Measurements from ENCODE around the gene MTRF1L. TPM values are rescaled to one million over a fixed set of nuclear protein-coding genes. Genes with fewer than 3 reads are reported as not detected.
"Not testable (repeated sequence)": the region's sequence is repeated elsewhere in the genome, so short reads cannot be mapped to it uniquely, and the experiment has no call there.

Gene MTRF1L
- total RNA-seq, 2 donors from 2014 or later = 17.3 to 18.7 TPM

DNA sequence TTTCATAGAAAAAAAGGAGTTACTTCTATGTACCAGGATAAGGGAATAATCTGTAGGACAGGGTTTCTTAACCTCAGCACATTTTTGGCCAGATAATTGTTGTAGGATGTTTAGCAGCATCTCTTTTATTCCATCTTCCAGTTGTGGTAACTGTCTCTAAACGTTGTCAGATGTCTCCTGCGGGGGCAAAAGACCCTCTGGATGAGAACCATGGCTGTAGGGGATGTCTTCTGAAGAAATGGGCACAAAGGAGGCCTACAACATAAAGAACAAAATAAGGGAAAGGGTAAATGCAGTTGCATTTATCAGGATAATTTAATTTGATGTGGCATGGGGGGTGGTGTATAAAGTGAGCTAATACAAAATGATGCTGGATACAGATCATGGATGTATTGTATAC is 15.5 kb downstream of the MTRF1L start:
- WGBS, 2 experiments (ENCODE audit: insufficient coverage in 1 of 2, insufficient read length in 1 of 2) = 98% methylated on average over 2 of the region's 2 CpGs; no CpG with 5 or more reads in 1 of the 2 experiments
- Mint-ChIP-seq H3K27me3 (ENCODE audit: insufficient read depth) (no peaks in the 10 kb centered on the region), H3K4me3 (no peak overlapping the region), H3K36me3 (ENCODE audit: low read depth) (peaks cover 27% of the 10 kb centered on the region), H3K4me1 (peaks cover 9% of the 10 kb centered on the region), H3K27ac (no peak overlapping the region), H3K9me3 (no peaks in the 10 kb centered on the region)
- Histone ChIP-seq H3K36me3 (ENCODE audit: control insufficient read depth, insufficient read depth, low read length) (peaks cover 34% of the 10 kb centered on the region), H3K9me3 (ENCODE audit: control insufficient read depth, low read length) (no peaks in the 10 kb centered on the region), H3K9ac (ENCODE audit: extremely low read depth, low read length, poor library complexity, severe bottlenecking) (no peak overlapping the region), H3K27ac (ENCODE audit: low read depth, low read length) (no peak overlapping the region), H3K27me3 (ENCODE audit: control insufficient read depth, insufficient read depth, low read length, poor library complexity, severe bottlenecking) (no peaks in the 10 kb centered on the region), H3K4me3 (ENCODE audit: low read length) (no peak overlapping the region), H3K4me1 (ENCODE audit: control insufficient read depth, insufficient read depth, low read length) (no peaks in the 10 kb centered on the region)
- DNase-seq = no peak
- TF ChIP-seq, protein P1, sequence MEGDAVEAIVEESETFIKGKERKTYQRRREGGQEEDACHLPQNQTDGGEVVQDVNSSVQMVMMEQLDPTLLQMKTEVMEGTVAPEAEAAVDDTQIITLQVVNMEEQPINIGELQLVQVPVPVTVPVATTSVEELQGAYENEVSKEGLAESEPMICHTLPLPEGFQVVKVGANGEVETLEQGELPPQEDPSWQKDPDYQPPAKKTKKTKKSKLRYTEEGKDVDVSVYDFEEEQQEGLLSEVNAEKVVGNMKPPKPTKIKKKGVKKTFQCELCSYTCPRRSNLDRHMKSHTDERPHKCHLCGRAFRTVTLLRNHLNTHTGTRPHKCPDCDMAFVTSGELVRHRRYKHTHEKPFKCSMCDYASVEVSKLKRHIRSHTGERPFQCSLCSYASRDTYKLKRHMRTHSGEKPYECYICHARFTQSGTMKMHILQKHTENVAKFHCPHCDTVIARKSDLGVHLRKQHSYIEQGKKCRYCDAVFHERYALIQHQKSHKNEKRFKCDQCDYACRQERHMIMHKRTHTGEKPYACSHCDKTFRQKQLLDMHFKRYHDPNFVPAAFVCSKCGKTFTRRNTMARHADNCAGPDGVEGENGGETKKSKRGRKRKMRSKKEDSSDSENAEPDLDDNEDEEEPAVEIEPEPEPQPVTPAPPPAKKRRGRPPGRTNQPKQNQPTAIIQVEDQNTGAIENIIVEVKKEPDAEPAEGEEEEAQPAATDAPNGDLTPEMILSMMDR (conservative IDR thresholded peaks at IDR 0.05) = no peak

- Mint-ChIP-seq H3K36me3 (ENCODE audit: low read depth) (peaks cover 21% of the 10 kb centered on the region), H3K4me3 (peak overlapping the region; percentile 79), H3K4me1 (peaks cover 19% of the 10 kb centered on the region)
- not testable (repeated sequence) for H3K27ac ChIP-seq (ENCODE audit: low read depth, low read length); H3K9me3 ChIP-seq (ENCODE audit: control insufficient read depth, low read length); H3K27me3 Mint-ChIP-seq (ENCODE audit: insufficient read depth); H3K4me1 ChIP-seq (ENCODE audit: control insufficient read depth, insufficient read depth, low read length); H3K27ac Mint-ChIP-seq; DNase-seq; H3K27me3 ChIP-seq (ENCODE audit: control insufficient read depth, insufficient read depth, low read length, poor library complexity, severe bottlenecking); H3K9me3 Mint-ChIP-seq
- WGBS, 2 experiments (ENCODE audit: insufficient coverage in 1 of 2, insufficient read length in 1 of 2) = 93 to 97% methylated on average over 8 to 11 of the region's 11 CpGs
- peak overlapping the region; percentile 84 for H3K9ac ChIP-seq (ENCODE audit: extremely low read depth, low read length, poor library complexity, severe bottlenecking)
- peaks cover 31% of the 10 kb centered on the region for H3K36me3 ChIP-seq (ENCODE audit: control insufficient read depth, insufficient read depth, low read length)
- peak overlapping the region; percentile 95 for H3K4me3 ChIP-seq (ENCODE audit: low read length)
Measured at GRCh38 chr6:152985300-152985699, 17.2 kb downstream of the MTRF1L start.

- no peaks in the 10 kb centered on the region for H3K9me3 ChIP-seq (ENCODE audit: control insufficient read depth, low read length)
- H3K9ac ChIP-seq (ENCODE audit: extremely low read depth, low read length, poor library complexity, severe bottlenecking) = peak overlapping the region; percentile 84
- TF ChIP-seq, protein P1 (conservative IDR thresholded peaks at IDR 0.05) = no peak
- no peaks in the 10 kb centered on the region for H3K27me3 ChIP-seq (ENCODE audit: control insufficient read depth, insufficient read depth, low read length, poor library complexity, severe bottlenecking)
- peak overlapping the region; percentile 95 for H3K4me3 ChIP-seq (ENCODE audit: low read length)
- Mint-ChIP-seq H3K4me1 (peaks cover 22% of the 10 kb centered on the region), H3K27me3 (ENCODE audit: insufficient read depth) (no peaks in the 10 kb centered on the region), H3K9me3 (no peaks in the 10 kb centered on the region), H3K36me3 (ENCODE audit: low read depth) (peaks cover 16% of the 10 kb centered on the region), H3K27ac (peak overlapping the region; percentile 99), H3K4me3 (peak overlapping the region; percentile 79)
- DNase-seq = no peak
- peaks cover 31% of the 10 kb centered on the region for H3K36me3 ChIP-seq (ENCODE audit: control insufficient read depth, insufficient read depth, low read length)
- WGBS, 2 experiments (ENCODE audit: insufficient coverage in 1 of 2, insufficient read length in 1 of 2) = 8 to 19% methylated on average over 6 to 7 of the region's 7 CpGs
- H3K27ac ChIP-seq (ENCODE audit: low read depth, low read length) = peak overlapping the region; percentile 49
- no peaks in the 10 kb centered on the region for H3K4me1 ChIP-seq (ENCODE audit: control insufficient read depth, insufficient read depth, low read length)
Measured at GRCh38 chr6:152984513-152984872, 18.0 kb downstream of the MTRF1L start.

Measured in endodermal cell (in vitro differentiated cells).